MM.1S (cell line): ENCODE measurements around the gene DDX56.

ENCODE experiments used
- CTCF ChIP-seq: fragments of 300-600 bp; sonication (generic); IDR thresholded peaks from 2 replicates; pipeline ENCODE4 v1.5.1; 2016; ENCODE audit warnings: antibody characterized with exemption, low read length, mixed read lengths
- EZH2 ChIP-seq: fragments of 300-600 bp; sonication (generic); optimal IDR thresholded peaks from 2 replicates; pipeline ENCODE3; 2017; ENCODE audit warnings: low read depth, mild to moderate bottlenecking, antibody characterized with exemption, low read length, mixed read lengths

GRCh38 chr7:44538798-44539668 is 34.7 kb downstream of the DDX56 start:
- TF ChIP-seq EZH2 (no peak), CTCF (no peak)
